Uterus (tissue), 4 donors: ENCODE results near the gene C2orf92. TPM values are rescaled to one million over a fixed set of nuclear protein-coding genes. Genes with fewer than 3 reads are reported as not detected.

Source experiments
- DNase-seq, 2 donors: peaks; one replicate each; pipeline ENCODE4 v3.0.0-alpha.2; 2019 to 2020
- H3K27ac ChIP-seq, 2 donors: fragments of 200-600 bp; sonication (generic); 1 replicate in 1 of 2; 2 replicates in 1 of 2; pipeline ENCODE4 v1.5.1; 2016 to 2018
- H3K27me3 ChIP-seq, 2 donors: fragments of 200-600 bp; sonication (generic); one replicate each; pipeline ENCODE4 v1.5.1; 2018 to 2019; ENCODE audit warnings: control low read depth in 1 of 2
- H3K36me3 ChIP-seq, 2 donors: fragments of 200-600 bp; sonication (generic); one replicate each; pipeline ENCODE4 v1.5.1; 2019; ENCODE audit warnings: control low read depth in 1 of 2
- H3K4me1 ChIP-seq, 2 donors: fragments of 200-600 bp; sonication (generic); one replicate each; pipeline ENCODE4 v1.5.1; 2018 to 2019; ENCODE audit warnings: control low read depth in 1 of 2
- H3K4me3 ChIP-seq, 2 donors: fragments of 200-600 bp; sonication (generic); 1 replicate in 1 of 2; 2 replicates in 1 of 2; pipeline ENCODE4 v1.5.1; 2018 to 2019; ENCODE audit warnings: mild to moderate bottlenecking in 1 of 2
- H3K9me3 ChIP-seq, 2 donors: fragments of 200-600 bp; sonication (generic); one replicate each; pipeline ENCODE4 v1.5.1; 2019; ENCODE audit warnings: control low read depth in 1 of 2
- POLR2A ChIP-seq, 2 donors: fragments of 450-650 bp; IDR thresholded peaks; one replicate each; pipeline ENCODE4 v1.6.1; 2016; ENCODE audit warnings: antibody characterized with exemption in 2 of 2, mild to moderate bottlenecking in 1 of 2, moderate library complexity in 1 of 2
- intact Hi-C: fragments of 100-400 bp; cut with DNase I; formaldehyde crosslinking; loops from one replicate; pipeline ENCODE4 v1.15.1; 2023; ENCODE audit warnings: low total_unique reads
- total RNA-seq, 4 donors: library from RNA; depleted of rRNA in 3 of 4; stranded (reverse); fragments of >200 nt in 3 of 4; gene quantifications; one replicate each; pipeline versions ENCODE4 v1.1.0 to v1.2.4, GENCODE V29; 2014 to 2023
- TF ChIP-seq, protein P1 (sequence below), 4 experiments: fragments of 200-600 bp in 2 of 4; fragments of 450-650 bp in 2 of 4; sonication (generic) in 2 of 4; IDR thresholded peaks; one replicate each; pipeline ENCODE4 v1.5.1; 2016 to 2019; ENCODE audit warnings: antibody characterized with exemption in 4 of 4, mild to moderate bottlenecking in 2 of 4, moderate library complexity in 1 of 4
- donor health status: DM: yes; HTN: yes; CAD: no.

Gene C2orf92
- total RNA-seq, 4 donors from 2014 or later, result 5.4 to 17.9 (median 14.0) TPM

DNA sequence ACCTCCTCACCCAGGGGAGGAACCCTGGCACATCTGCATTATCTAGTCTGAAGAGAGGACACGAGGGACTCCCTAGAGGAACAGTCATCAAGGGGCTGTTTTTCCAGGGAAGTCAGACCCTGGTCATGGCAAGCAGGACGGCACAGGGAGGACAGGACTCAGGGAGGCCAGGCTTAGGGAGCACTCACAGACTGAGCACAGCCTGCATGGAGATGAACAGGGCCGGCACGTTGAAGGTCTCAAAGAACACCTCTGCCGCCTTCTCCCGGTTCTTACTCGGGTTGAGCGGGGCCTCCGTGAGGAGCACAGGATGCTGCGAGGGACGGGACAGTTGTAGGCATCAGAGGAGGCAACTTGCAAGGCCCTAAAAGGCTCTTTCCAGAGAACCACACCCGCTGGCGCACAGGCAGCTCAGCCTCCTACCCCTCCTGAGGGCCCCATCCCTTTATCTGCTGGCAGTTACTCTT lies 10.8 kb upstream of the C2orf92 start:
- H3K27ac ChIP-seq, result no peak overlapping the region
- no peak overlapping the region for H3K4me3 ChIP-seq
- DNase-seq, result no peak
- TF ChIP-seq, protein P1, sequence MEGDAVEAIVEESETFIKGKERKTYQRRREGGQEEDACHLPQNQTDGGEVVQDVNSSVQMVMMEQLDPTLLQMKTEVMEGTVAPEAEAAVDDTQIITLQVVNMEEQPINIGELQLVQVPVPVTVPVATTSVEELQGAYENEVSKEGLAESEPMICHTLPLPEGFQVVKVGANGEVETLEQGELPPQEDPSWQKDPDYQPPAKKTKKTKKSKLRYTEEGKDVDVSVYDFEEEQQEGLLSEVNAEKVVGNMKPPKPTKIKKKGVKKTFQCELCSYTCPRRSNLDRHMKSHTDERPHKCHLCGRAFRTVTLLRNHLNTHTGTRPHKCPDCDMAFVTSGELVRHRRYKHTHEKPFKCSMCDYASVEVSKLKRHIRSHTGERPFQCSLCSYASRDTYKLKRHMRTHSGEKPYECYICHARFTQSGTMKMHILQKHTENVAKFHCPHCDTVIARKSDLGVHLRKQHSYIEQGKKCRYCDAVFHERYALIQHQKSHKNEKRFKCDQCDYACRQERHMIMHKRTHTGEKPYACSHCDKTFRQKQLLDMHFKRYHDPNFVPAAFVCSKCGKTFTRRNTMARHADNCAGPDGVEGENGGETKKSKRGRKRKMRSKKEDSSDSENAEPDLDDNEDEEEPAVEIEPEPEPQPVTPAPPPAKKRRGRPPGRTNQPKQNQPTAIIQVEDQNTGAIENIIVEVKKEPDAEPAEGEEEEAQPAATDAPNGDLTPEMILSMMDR (IDR thresholded peaks at IDR 0.05), result no peak
- no peak for TF ChIP-seq POLR2A (IDR thresholded peaks at IDR 0.05)
- H3K9me3 ChIP-seq, result peaks cover 0 to 4% of the 10 kb centered on the region in 2 donors
- no peaks in the 10 kb centered on the region for H3K36me3 ChIP-seq
- H3K4me1 ChIP-seq, result peaks cover 0 to 13% of the 10 kb centered on the region in 2 donors
- intact Hi-C loops, result no loop called here
- H3K27me3 ChIP-seq, result no peaks in the 10 kb centered on the region

DNA sequence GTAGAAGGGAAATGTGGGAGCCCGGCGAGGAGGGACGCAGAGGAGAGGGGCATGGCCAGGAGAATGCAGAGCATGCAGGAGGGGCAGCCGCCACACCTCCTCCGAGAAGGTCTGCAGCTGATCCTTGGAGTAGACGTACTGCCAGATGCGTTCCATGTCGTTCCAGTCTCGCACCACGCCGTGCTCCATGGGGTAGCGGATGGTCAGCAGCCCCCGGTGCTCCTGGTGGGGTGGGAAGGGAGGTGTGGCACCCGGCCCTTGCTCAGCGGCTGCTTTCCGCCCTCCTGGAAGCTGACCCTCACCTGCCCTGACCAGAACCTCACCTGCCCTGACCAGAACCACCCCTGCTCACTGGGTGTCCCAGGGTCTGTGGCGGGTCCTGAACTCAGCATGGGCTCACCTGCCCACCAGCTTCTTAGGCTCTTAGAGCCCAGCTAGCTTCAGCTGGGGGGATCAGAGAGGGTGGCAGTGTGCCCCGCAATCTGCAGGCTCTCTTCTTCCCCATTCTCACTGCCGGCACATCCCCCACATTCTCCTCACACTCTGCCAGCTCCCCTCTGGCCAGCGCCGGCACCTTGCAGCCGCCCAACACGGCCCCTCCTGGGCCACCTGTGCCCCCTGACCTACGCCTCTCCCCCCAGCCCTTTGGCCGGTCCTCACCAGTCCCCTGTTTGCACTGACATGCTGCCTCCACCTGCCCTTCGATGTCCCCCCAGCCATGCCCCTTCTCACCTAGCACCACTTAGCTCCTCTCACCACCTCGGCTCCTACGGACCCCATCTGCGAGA lies 10.1 kb upstream of the C2orf92 start:
- TF ChIP-seq POLR2A (IDR thresholded peaks at IDR 0.05), result no peak
- TF ChIP-seq, protein P1 (IDR thresholded peaks at IDR 0.05), result no peak
- Histone ChIP-seq H3K36me3 (no peaks in the 10 kb centered on the region), H3K9me3 (peaks cover 0 to 2% of the 10 kb centered on the region in 2 donors), H3K27me3 (no peaks in the 10 kb centered on the region), H3K4me3 (no peak overlapping the region), H3K27ac (no peak overlapping the region), H3K4me1 (peaks cover 0 to 14% of the 10 kb centered on the region in 2 donors)
- intact Hi-C loops, result no loop called here
- no peak for DNase-seq

DNA sequence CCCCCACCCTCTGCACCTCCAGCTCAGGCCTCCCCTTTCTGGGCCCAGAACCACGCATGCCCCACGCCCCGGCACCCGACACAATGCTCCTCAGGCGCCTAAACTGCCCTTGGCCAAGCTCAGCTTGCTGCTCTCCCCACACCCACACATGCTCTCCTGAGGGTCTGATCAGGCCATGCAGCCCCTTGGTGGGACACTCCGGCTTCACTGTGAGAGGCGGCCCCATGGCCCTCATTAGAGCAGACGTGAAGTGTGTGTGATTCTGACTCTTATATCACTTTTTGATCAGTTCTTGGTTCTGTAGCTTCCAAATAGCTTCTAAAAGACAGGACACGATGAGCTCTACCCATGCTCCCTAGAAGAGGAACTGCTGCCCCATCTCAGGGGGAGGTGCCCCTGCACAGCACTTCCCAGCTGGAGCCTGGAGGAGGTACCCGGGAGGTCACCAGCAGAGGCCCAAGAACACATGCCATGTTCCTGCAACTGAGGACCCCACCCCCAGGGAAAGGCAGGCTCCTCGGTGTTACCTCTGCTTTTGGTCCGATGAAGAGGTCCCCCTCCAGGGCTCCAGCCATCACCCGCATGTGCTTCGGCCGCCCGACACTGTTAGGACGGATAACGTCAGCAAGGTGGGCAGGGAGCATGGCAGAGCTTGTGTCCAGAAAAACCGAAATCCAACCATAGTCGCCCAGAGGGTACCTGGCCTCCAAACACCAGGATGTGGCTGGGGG lies 9.3 kb upstream of the C2orf92 start:
- Histone ChIP-seq H3K4me3 (no peak overlapping the region), H3K4me1 (peaks cover 0 to 19% of the 10 kb centered on the region in 2 donors), H3K36me3 (no peaks in the 10 kb centered on the region), H3K9me3 (no peaks in the 10 kb centered on the region), H3K27ac (no peak overlapping the region), H3K27me3 (no peaks in the 10 kb centered on the region)
- intact Hi-C loops, result no loop called here
- DNase-seq, result no peak
- TF ChIP-seq POLR2A (IDR thresholded peaks at IDR 0.05), result no peak
- TF ChIP-seq, protein P1 (IDR thresholded peaks at IDR 0.05), result no peak

DNA sequence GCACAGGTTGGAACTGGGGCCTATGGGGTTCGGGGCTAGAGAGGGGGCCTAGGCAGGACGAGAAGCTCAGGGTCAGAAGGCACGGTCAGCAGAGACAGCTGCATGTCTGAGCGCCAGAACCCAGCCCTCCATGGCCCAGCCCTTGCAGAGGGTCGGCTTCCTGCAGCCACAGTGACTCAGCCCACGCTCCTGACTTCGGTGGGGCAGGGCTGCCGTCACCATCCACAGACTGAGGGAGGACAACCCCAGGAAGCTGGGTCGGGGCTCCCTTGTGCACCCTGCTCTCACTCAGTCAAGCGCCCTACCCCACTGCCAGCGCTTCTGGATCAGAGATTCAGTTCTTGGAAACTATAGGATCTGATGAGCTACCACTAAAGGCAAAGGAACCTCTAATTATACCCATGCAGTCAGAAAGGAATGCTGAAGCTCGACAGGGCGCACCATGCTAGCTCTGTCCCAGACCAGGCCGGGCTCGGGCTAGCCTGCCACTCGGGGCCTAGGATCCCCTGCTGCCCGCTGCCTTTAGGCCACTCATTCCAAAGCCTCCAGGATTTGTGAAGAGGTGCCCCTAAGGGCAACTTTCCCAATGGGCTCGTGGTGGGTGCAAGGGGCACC lies 8.6 kb upstream of the C2orf92 start:
- H3K36me3 ChIP-seq, result no peaks in the 10 kb centered on the region
- intact Hi-C loops, result no loop called here
- H3K9me3 ChIP-seq, result no peaks in the 10 kb centered on the region

More for the DNA sequence above, 8.6 kb upstream of the C2orf92 start:
- no peaks in the 10 kb centered on the region for H3K27me3 ChIP-seq
- peaks cover 0 to 19% of the 10 kb centered on the region in 2 donors for H3K4me1 ChIP-seq
- no peak for DNase-seq
- no peak overlapping the region for H3K4me3 ChIP-seq
- no peak overlapping the region for H3K27ac ChIP-seq
- TF ChIP-seq, protein P1 (IDR thresholded peaks at IDR 0.05), result no peak
- TF ChIP-seq POLR2A (IDR thresholded peaks at IDR 0.05), result no peak
